Activated naive CD8-positive, alpha-beta T cell treated with anti-CD3 and anti-CD28 coated beads, Interleukin-2, amount 50 U/mL, for 24 hours (primary cell): ENCODE results near the gene KITLG.

Source experiments
- ATAC-seq: fragments of 150-1000 bp; cut with Tn5 transposase; one replicate; pipeline ENCODE4 v1.10.0; 2021
- DNase-seq: peaks from one replicate; pipeline ENCODE4 v3.0.0; 2021
- H3K27ac Mint-ChIP-seq: one replicate; pipeline ENCODE4 v1.8.0; 2021; ENCODE audit warnings: mild to moderate bottlenecking, mixed read lengths
- H3K27me3 Mint-ChIP-seq: one replicate; pipeline ENCODE4 v1.8.0; 2021; ENCODE audit warnings: mixed read lengths
- H3K36me3 Mint-ChIP-seq: one replicate; pipeline ENCODE4 v1.8.0; 2021; ENCODE audit warnings: low read depth, mixed read lengths
- H3K4me1 Mint-ChIP-seq: one replicate; pipeline ENCODE4 v1.8.0; 2021; ENCODE audit warnings: mixed read lengths
- H3K4me3 Mint-ChIP-seq: one replicate; pipeline ENCODE4 v1.8.0; 2021; ENCODE audit warnings: mild to moderate bottlenecking, moderate library complexity, mixed read lengths
- H3K9me3 Mint-ChIP-seq: one replicate; pipeline ENCODE4 v1.8.0; 2021; ENCODE audit warnings: mixed read lengths

The KITLG gene

DNA sequence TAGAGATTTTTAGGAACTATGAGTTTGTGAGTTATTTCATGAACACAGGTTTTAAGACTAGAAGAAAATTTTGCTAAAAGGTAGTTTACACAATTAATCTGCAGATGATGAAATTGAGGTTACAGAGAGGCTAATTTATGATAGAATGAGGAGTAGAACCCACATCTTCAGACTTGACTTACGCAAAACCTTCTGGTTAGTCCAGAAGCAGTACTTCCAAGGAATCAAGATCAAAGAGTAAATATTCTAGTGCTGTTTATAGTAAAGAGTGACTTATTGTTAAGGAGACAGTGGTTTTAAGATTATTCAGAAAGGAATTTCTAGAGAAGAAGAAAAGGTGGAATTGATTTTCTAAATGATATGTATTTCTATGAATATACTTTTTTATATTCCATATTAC, 10.6 kb upstream of the KITLG start:
- no peak overlapping the region for H3K4me3 Mint-ChIP-seq
- DNase-seq (no peak), ATAC-seq (no peak)
- no peaks in the 10 kb centered on the region for H3K36me3 Mint-ChIP-seq
- H3K27ac Mint-ChIP-seq = no peak overlapping the region
- peaks cover 21% of the 10 kb centered on the region for H3K9me3 Mint-ChIP-seq
- no peaks in the 10 kb centered on the region for H3K27me3 Mint-ChIP-seq
- no peaks in the 10 kb centered on the region for H3K4me1 Mint-ChIP-seq

DNA sequence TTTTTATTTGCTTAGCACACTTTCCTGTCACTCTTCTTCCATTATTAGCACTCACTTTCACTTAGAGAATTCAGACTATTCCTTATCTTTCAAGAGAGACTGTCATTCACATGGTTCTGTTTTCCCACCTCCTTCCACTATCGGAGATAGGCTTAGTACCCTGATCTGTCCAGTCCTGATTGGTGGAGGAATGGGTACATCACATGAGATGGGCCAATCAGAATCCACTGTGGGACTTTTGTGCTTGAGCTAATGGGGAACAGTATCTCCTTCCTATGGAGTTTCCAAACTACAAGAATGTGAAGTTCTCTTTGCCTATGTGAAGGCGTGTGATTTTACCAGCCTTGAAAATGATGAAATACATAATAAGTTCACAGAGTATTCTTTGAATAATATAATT, 4.8 kb upstream of the KITLG start:
- Mint-ChIP-seq H3K9me3 (peaks cover 33% of the 10 kb centered on the region), H3K4me1 (peaks cover 2% of the 10 kb centered on the region), H3K27me3 (peaks cover 24% of the 10 kb centered on the region), H3K27ac (no peak overlapping the region), H3K4me3 (no peak overlapping the region), H3K36me3 (no peaks in the 10 kb centered on the region)
- ATAC-seq (no peak), DNase-seq (no peak)

DNA sequence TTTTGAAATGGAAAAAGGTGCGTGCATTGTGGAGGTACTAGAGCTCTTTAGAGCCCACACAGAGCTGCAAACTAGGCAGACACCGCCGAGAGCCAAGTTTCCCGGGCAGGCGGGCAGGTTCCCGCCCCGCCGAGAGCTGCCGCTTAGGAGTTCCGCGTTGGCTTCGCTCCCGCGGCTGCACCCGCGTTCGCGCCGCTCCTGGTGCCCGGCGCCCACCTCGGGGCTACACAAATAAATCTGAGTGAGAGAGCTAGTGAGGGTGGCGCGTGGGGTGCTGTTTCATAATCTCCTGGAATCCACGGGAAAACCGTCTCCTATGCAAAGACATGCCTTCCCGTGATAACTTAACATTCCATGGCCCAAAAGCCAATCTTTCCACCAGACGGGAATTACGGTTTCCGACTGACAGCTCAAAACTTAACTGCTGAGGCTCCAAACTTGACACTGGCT, 645 bp downstream of the KITLG start:
- ATAC-seq = no peak
- Mint-ChIP-seq H3K4me3 (peak overlapping the region; percentile 54), H3K36me3 (no peaks in the 10 kb centered on the region), H3K9me3 (peaks cover 3% of the 10 kb centered on the region), H3K27me3 (peaks cover 56% of the 10 kb centered on the region), H3K27ac (no peak overlapping the region), H3K4me1 (peaks cover 7% of the 10 kb centered on the region)
- no peak for DNase-seq

DNA sequence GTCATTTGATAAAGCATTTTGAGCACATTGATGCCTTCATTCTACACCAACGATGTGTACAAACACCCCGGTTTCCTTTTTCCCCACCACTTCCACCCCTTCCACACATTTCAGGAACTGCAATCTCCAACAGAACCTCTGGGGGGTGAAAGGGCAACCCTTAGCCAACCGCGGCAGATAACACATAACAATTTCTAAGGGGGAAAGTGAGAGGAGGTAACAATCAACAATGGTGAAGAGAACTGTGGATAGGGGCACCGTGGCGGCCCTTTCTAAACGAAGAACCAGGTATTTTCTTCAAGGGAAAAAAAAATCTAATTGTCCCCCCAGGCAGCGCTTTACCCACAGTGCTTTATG, 1.1 kb downstream of the KITLG start:
- H3K27ac Mint-ChIP-seq = no peak overlapping the region

DNA sequence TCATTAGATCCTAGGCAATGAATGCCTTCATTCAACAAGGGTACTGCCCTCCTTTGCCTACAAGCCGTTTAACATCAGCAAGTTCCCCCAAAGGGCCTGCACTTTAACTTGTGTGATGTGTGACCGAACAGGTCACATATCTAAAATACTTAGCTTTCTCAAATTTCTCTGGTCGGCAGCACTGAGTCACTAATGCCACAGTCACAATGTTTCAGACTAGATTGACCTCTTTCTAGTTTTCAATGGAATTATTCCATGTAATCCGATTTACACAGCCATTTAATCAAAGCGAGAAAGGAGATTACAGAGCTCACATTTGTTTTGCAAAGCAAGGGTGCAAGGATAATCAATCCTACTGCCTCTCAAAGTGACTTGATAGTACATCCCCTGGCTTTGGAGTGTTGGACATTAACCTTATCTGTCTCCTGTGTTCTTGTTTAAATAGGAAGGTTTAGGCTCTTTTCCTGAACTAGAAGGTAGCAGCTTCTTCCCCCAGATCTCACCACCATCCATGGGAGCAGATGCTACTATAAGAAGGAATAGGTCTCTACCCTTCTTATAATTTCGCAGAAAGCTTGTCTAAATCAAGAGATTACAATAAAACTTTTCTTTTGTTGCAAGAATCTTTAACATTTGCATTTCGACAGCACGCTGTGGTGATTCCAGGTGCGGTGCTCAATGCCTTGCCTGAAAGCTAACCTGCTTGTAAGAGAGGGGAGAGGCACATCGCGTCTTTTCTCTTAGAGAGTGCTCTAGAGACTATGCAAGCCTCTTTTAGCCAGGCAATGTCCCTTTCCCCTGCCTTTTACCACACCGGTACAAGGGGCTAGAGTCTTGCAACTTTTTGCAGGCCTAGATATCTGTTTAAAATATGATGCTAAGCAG, 1.8 kb downstream of the KITLG start:
- no peak for ATAC-seq
- H3K4me3 Mint-ChIP-seq = no peak overlapping the region

More for the DNA sequence above, 1.1 kb downstream of the KITLG start:
- peaks cover 3% of the 10 kb centered on the region for H3K9me3 Mint-ChIP-seq
- H3K4me3 Mint-ChIP-seq = no peak overlapping the region
- no peaks in the 10 kb centered on the region for H3K36me3 Mint-ChIP-seq
- peaks cover 58% of the 10 kb centered on the region for H3K27me3 Mint-ChIP-seq
- no peak for DNase-seq
- no peak for ATAC-seq
- peaks cover 7% of the 10 kb centered on the region for H3K4me1 Mint-ChIP-seq

DNA sequence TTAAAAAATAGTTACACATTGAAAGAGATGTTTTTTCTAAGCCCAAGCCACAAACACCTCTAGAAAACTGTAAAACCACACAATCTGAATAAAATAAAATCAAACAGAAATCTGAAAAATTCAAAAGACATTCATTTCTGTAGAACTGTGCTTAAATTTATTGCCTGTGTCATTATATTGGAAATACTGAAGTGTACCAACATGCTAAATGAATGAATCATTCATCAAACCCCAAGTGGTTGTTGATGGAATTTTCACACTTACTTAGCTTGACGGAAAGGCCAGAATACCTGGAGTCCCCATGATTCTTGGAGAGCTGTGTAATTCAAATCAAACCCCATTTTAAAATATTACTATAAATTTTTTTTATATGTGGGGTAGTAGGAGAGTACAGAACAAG, 2.7 kb downstream of the KITLG start:
- Mint-ChIP-seq H3K27me3 (peaks cover 51% of the 10 kb centered on the region), H3K27ac (no peak overlapping the region)

More for the DNA sequence above, 1.8 kb downstream of the KITLG start:
- peaks cover 58% of the 10 kb centered on the region for H3K27me3 Mint-ChIP-seq
- no peak overlapping the region for H3K27ac Mint-ChIP-seq
- no peak for DNase-seq
- H3K9me3 Mint-ChIP-seq = peaks cover 3% of the 10 kb centered on the region
- peaks cover 7% of the 10 kb centered on the region for H3K4me1 Mint-ChIP-seq
- no peaks in the 10 kb centered on the region for H3K36me3 Mint-ChIP-seq

DNA sequence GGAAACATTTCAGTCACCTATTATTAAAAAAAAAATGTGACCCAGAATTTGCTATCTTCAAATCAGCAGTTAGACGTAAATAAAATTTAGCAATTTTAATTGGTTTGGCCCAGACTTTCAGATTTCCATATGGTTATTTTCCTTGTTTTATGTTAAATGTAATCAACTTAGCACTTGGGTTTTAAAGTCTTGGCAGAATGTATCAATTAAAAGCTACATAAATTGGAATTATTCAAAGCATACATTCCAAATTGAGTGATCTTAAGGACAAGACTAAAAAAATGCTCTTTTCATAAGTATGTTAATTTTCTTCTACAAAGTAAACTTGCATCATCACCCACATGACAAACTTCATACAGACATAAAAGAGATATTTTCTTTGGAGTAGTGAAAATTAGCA, 3.4 kb downstream of the KITLG start:
- H3K4me3 Mint-ChIP-seq = no peak overlapping the region
- H3K27ac Mint-ChIP-seq = no peak overlapping the region
- H3K27me3 Mint-ChIP-seq = peaks cover 49% of the 10 kb centered on the region
- DNase-seq = no peak
- H3K36me3 Mint-ChIP-seq = no peaks in the 10 kb centered on the region
- H3K9me3 Mint-ChIP-seq = no peaks in the 10 kb centered on the region
- peaks cover 7% of the 10 kb centered on the region for H3K4me1 Mint-ChIP-seq
- no peak for ATAC-seq

More for the DNA sequence above, 2.7 kb downstream of the KITLG start:
- no peak overlapping the region for H3K4me3 Mint-ChIP-seq
- DNase-seq (no peak), ATAC-seq (peak; percentile 40)
- H3K4me1 Mint-ChIP-seq = peaks cover 7% of the 10 kb centered on the region
- no peaks in the 10 kb centered on the region for H3K9me3 Mint-ChIP-seq
- no peaks in the 10 kb centered on the region for H3K36me3 Mint-ChIP-seq

DNA sequence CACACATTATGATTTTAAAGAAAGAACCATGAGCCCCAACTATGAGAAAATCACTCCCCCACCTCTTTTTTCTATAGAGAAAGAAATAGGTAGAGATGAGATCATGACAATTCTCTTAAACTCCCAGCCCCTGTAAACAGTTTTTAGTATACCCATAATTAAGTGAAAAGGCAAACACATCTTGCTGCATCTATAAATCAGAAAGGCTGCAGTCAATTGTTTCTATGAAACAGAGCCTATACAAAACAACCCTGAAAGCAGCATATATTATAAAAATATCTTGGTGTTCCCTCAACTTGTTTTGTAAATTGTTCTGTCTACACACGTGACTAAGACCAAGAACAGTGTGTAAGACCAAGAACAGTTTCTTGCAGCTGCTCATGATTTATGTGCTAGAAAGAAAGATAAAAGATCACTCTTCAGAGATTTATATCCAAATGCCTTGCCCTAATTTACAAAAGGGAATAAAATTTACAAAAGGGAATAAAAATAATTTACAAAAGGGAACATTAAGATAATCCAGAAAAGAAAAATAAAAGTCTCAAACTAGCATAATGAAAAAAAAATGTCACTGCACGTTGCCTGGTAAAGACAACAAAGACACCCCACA, 4.8 kb downstream of the KITLG start:
- no peak for DNase-seq
- H3K4me1 Mint-ChIP-seq = peaks cover 7% of the 10 kb centered on the region
- no peak for ATAC-seq

DNA sequence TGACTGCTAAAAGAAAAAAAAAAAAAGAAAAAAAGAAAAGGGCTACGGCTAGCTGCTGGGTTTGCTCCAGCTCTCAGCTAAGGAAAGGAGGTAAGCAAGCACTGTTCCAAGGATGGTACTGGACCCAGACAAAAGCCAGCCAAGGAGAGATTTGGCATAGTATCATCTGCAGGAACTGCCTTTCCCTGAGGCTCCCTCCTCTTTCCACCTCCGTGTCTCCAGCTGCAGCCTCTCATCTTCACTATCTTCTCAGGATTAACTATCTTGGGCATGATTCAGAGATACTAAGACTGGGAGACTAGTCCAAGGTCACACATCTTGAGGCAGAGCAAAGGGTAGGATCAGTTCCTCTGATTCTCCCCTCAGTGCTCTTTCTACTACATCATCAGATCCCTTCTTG, 6.0 kb downstream of the KITLG start:
- H3K9me3 Mint-ChIP-seq = no peaks in the 10 kb centered on the region
- H3K36me3 Mint-ChIP-seq = no peaks in the 10 kb centered on the region
- no peak overlapping the region for H3K27ac Mint-ChIP-seq
- no peak overlapping the region for H3K4me3 Mint-ChIP-seq
- no peak for ATAC-seq
- no peaks in the 10 kb centered on the region for H3K4me1 Mint-ChIP-seq
- DNase-seq = no peak
- H3K27me3 Mint-ChIP-seq = peaks cover 26% of the 10 kb centered on the region

More for the DNA sequence above, 4.8 kb downstream of the KITLG start:
- H3K9me3 Mint-ChIP-seq = no peaks in the 10 kb centered on the region
- no peaks in the 10 kb centered on the region for H3K36me3 Mint-ChIP-seq
- no peak overlapping the region for H3K4me3 Mint-ChIP-seq
- no peak overlapping the region for H3K27ac Mint-ChIP-seq
- H3K27me3 Mint-ChIP-seq = peaks cover 37% of the 10 kb centered on the region

DNA sequence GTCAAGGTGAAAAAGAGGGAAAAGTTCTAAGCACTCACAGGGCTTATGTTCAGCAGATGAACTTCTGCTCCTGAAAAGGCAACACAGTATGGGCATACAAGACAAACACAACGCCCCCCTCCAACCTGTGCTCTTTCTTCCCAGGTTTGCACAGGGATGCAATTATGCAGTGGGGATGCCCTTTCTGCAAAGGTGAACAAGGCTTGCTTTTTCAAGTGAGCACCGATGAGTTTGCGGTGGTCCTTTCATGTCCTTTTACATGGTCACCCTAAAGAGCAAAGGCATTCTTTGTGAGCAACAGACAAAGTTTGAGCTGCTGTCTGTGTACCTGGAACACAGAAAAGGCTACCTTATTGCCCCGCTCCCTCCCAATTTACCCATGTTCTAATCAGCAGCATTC, 6.7 kb downstream of the KITLG start:
- peaks cover 19% of the 10 kb centered on the region for H3K27me3 Mint-ChIP-seq
- no peak overlapping the region for H3K27ac Mint-ChIP-seq
- DNase-seq (no peak), ATAC-seq (no peak)
- H3K9me3 Mint-ChIP-seq = no peaks in the 10 kb centered on the region
- H3K4me1 Mint-ChIP-seq = no peaks in the 10 kb centered on the region
- no peak overlapping the region for H3K4me3 Mint-ChIP-seq
- H3K36me3 Mint-ChIP-seq = no peaks in the 10 kb centered on the region

DNA sequence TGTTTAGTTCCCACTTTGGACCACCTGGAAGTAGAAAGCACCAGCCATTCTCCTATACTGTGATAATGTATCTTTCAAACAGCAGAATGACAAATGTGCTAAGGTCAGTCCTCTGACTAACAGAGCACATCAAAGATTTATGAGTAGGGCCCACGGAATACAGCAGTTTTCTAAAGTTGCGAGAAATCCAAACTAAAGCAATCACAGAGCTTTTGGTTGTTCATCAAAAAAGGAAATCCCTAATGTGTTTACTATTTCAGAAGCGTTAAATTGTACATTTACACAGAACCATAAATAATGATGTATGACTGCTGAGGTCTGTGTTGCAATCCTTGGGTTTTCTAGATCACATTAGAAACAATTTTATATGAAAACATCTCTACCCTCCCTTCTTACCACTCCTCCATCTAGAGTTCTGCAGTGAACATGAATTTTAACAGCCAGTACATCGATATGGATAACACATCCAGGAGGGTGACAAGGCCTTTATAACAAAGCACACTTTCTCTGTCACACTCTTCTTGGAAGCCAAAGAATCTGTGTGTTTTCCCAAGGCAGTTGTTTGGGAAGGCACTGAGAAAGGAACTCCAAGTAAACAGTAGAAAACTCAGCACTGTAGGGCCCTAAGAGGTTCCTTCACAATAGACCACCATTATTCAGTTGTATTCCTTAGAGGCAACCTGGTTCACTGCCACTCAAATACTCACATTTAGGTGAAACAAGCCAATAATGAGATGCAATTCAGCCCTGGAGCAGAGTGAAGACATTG, 7.3 kb downstream of the KITLG start:
- no peaks in the 10 kb centered on the region for H3K9me3 Mint-ChIP-seq

DNA sequence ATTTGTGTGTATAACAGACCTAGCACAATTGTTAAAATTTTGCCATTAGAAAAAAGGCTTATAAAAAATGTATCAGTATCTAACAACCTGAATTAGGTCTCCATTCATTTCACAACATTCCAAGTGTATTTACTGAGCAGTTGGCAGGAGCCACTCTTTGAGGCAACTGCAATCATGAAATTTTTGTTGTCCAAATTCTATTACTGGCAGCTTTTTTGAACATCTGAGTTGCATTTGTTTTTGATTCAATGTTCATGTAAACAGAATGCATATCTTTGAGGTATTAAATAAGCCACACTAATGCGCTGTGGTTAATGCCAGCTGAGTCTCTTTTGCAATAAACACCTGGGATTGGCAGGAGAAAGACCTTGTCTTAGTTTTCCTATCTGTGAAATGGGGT, 8.7 kb downstream of the KITLG start:
- H3K36me3 Mint-ChIP-seq = no peaks in the 10 kb centered on the region
- no peak overlapping the region for H3K27ac Mint-ChIP-seq
- H3K27me3 Mint-ChIP-seq = peaks cover 5% of the 10 kb centered on the region
- no peak overlapping the region for H3K4me3 Mint-ChIP-seq
- DNase-seq (no peak), ATAC-seq (no peak)
- H3K4me1 Mint-ChIP-seq = no peaks in the 10 kb centered on the region
- no peaks in the 10 kb centered on the region for H3K9me3 Mint-ChIP-seq

More for the DNA sequence above, 7.3 kb downstream of the KITLG start:
- no peak overlapping the region for H3K27ac Mint-ChIP-seq
- H3K4me3 Mint-ChIP-seq = no peak overlapping the region
- peaks cover 13% of the 10 kb centered on the region for H3K27me3 Mint-ChIP-seq
- ATAC-seq (no peak), DNase-seq (no peak)
- no peaks in the 10 kb centered on the region for H3K4me1 Mint-ChIP-seq
- no peaks in the 10 kb centered on the region for H3K36me3 Mint-ChIP-seq

DNA sequence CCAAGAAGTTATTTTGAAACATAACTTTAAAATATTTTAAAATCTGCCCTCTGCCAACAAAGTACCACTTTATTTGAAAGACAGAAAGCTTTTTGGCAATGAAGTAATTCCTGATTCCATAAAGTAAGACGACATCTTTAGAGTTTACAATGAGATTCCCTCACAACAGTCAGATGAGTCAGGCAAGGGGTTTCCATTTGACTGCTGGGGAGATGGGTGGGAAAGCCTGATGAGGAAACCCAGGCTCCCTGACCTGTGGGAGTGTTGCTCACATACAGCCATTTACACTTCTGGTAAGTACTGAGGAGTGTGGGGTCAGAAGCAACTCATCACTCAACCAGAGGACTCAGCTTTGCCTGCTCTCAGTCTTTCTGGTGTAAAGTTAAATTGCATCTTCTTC, 10.2 kb downstream of the KITLG start:
- Mint-ChIP-seq H3K27ac (no peak overlapping the region), H3K4me1 (no peaks in the 10 kb centered on the region), H3K4me3 (no peak overlapping the region), H3K36me3 (no peaks in the 10 kb centered on the region), H3K27me3 (peaks cover 2% of the 10 kb centered on the region), H3K9me3 (no peaks in the 10 kb centered on the region)
- no peak for ATAC-seq
- no peak for DNase-seq

DNA sequence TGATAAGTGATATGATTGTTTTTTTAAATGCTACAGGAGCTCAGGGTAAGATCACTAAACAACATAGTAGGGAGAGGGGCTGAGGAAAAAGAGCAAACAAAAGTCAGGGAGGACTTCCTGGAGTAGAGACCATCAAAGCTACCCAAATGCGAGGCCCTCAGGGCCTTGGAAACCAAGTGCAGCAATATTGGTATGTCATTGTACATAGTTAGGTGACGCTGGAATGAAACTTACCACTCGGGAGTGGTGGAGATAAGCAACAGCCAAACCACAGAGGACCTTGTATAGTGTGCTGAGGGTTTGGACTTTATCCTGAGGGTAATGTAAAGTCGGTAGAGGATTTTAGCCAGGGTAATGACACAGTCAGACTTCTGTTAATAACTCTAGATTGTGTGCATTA, 13.8 kb downstream of the KITLG start:
- DNase-seq = no peak
- no peaks in the 10 kb centered on the region for H3K36me3 Mint-ChIP-seq
- no peaks in the 10 kb centered on the region for H3K4me1 Mint-ChIP-seq
- H3K27me3 Mint-ChIP-seq = no peaks in the 10 kb centered on the region
- no peaks in the 10 kb centered on the region for H3K9me3 Mint-ChIP-seq
- H3K4me3 Mint-ChIP-seq = no peak overlapping the region
- ATAC-seq = no peak
- no peak overlapping the region for H3K27ac Mint-ChIP-seq
